Endothelial cell of umbilical vein (primary cell): ENCODE data around the gene OTUD5. TPM values are rescaled to one million over a fixed set of nuclear protein-coding genes. Genes with fewer than 3 reads are reported as not detected.

Experiments
- BruUV-seq: library from RNA; stranded (reverse); fragments of 400-500 nt; replicated peaks from 2 replicates; lab custom pipeline; 2021; lab: Mats Ljungman, UMichigan
- CTCF ChIA-PET: fragments of 300-600, 350-600 bp; sonication (Branson Sonifier 250); formaldehyde crosslinking; loops from one replicate; lab custom pipeline; 2021; ENCODE audit warnings: antibody characterized with exemption, inconsistent platforms; lab: Charles Lee
- POLR2A ChIA-PET: fragments of 300-600, 350-600 bp; sonication (Branson Sonifier 250); formaldehyde crosslinking; loops from one replicate; lab custom pipeline; 2021; ENCODE audit warnings: antibody characterized with exemption, inconsistent platforms; lab: Charles Lee
- DNase-seq: peaks from one replicate; pipeline ENCODE4 v3.0.0-alpha.2; 2011; ENCODE audit warnings: low read depth, low spot score
- FAIRE-seq: peaks from 2 replicates; lab custom pipeline; 2011; peaks lifted over from hg19 to GRCh38; lab: Jason Lieb, UNC
- H2AFZ ChIP-seq: 2 replicates; pipeline ENCODE4 v1.6.0; 2012; ENCODE audit warnings: low read depth, low read length, control low read depth, inconsistent platforms
- H3K27ac ChIP-seq: 2 replicates; pipeline ENCODE4 v1.5.1; 2011; ENCODE audit warnings: low read depth, mild to moderate bottlenecking, control low read depth, low read length, moderate library complexity; ENCODE audit not compliant: insufficient read depth
- H3K27me3 ChIP-seq, 2 experiments: 2 replicates each; pipeline versions ENCODE4 v1.6.0 to v1.6.1; 2011; ENCODE audit warnings: low read length in 2 of 2, mixed read lengths in 1 of 2; ENCODE audit not compliant: control insufficient read depth in 2 of 2, insufficient read depth in 2 of 2
- H3K36me3 ChIP-seq, 2 experiments: 2 replicates in 1 of 2; 3 replicates in 1 of 2; pipeline ENCODE4 v1.5.1; 2011; ENCODE audit warnings: low read length in 2 of 2, mild to moderate bottlenecking in 1 of 2, moderate library complexity in 1 of 2; ENCODE audit not compliant: control insufficient read depth in 2 of 2, insufficient read depth in 2 of 2; ENCODE audit errors: extremely low read depth in 1 of 2
- H3K4me1 ChIP-seq: 3 replicates; pipeline ENCODE4 v1.5.1; 2011; ENCODE audit warnings: mild to moderate bottlenecking, low read length; ENCODE audit not compliant: control insufficient read depth, insufficient read depth; ENCODE audit errors: extremely low read depth
- H3K4me2 ChIP-seq: 2 replicates; pipeline ENCODE4 v1.6.1; 2011; ENCODE audit warnings: low read length, control low read depth, mixed read lengths; ENCODE audit not compliant: insufficient read depth
- H3K4me3 ChIP-seq, 3 experiments: fragments of 200-600 bp in 1 of 3; sonication (generic), shearing (Covaris generic) in 1 of 3; replicated peaks in 1 of 3; 2 replicates each; pipeline ENCODE4 v1.5.1; 2011 to 2016; ENCODE audit warnings: control low read depth in 3 of 3, low read length in 3 of 3, mild to moderate bottlenecking in 2 of 3, inconsistent platforms in 1 of 3, low read depth in 1 of 3, moderate library complexity in 1 of 3; ENCODE audit not compliant: insufficient read depth in 1 of 3
- H3K79me2 ChIP-seq: 2 replicates; pipeline ENCODE4 v1.6.0; 2012; ENCODE audit warnings: low read length, inconsistent platforms; ENCODE audit not compliant: control insufficient read depth, insufficient read depth
- H3K9ac ChIP-seq: replicated peaks from 2 replicates; pipeline ENCODE3; 2011; ENCODE audit warnings: low read length, control low read depth; ENCODE audit not compliant: insufficient read depth; ENCODE audit errors: extremely low read depth
- H3K9me1 ChIP-seq: replicated peaks from 3 replicates; pipeline ENCODE4 v1.6.0; 2011; ENCODE audit warnings: mild to moderate bottlenecking, low read length; ENCODE audit not compliant: control insufficient read depth, insufficient read depth; ENCODE audit errors: extremely low read depth
- H3K9me3 ChIP-seq: replicated peaks from 2 replicates; pipeline ENCODE4 v1.5.1; 2012; ENCODE audit warnings: low read length, inconsistent platforms; ENCODE audit not compliant: control insufficient read depth, insufficient read depth
- H4K20me1 ChIP-seq: replicated peaks from 2 replicates; pipeline ENCODE3; 2011; ENCODE audit warnings: mild to moderate bottlenecking, low read length; ENCODE audit not compliant: control insufficient read depth, insufficient read depth; ENCODE audit errors: extremely low read depth
- CTCF ChIP-seq, 2 donors: IDR thresholded peaks; 1 replicate in 1 of 2; 2 replicates in 1 of 2; pipeline ENCODE4 v1.5.1; 2011; ENCODE audit warnings: low read length in 2 of 2, mild to moderate bottlenecking in 2 of 2, moderate library complexity in 2 of 2, control low read depth in 1 of 2, inconsistent platforms in 1 of 2, low read depth in 1 of 2; ENCODE audit not compliant: insufficient read depth in 1 of 2; ENCODE audit errors: extremely low read depth in 1 of 2
- EZH2 ChIP-seq: IDR thresholded peaks from 2 replicates; pipeline ENCODE4 v1.6.1; 2012; ENCODE audit warnings: borderline replicate concordance, low read depth, mild to moderate bottlenecking, moderate library complexity, low read length, inconsistent platforms; ENCODE audit not compliant: severe bottlenecking
- FOS ChIP-seq: IDR thresholded peaks from 2 replicates; pipeline ENCODE4 v1.6.1; 2011; ENCODE audit warnings: mild to moderate bottlenecking, low read length, moderate library complexity, borderline replicate concordance; ENCODE audit not compliant: insufficient read depth
- GATA2 ChIP-seq: IDR thresholded peaks from 2 replicates; pipeline ENCODE4 v1.7.0; 2011; ENCODE audit warnings: low read depth, mild to moderate bottlenecking, moderate library complexity, mixed read lengths, low read length; ENCODE audit not compliant: insufficient read length, insufficient read depth
- JUN ChIP-seq: IDR thresholded peaks from 2 replicates; pipeline ENCODE4 v1.6.1; 2011; ENCODE audit warnings: borderline replicate concordance, low read depth; ENCODE audit not compliant: insufficient read length, insufficient read depth
- MYC ChIP-seq: IDR thresholded peaks from one replicate; pipeline ENCODE4 v1.6.1; 2011; ENCODE audit warnings: mild to moderate bottlenecking, low read depth, low read length
- POLR2A ChIP-seq: IDR thresholded peaks from 2 replicates; pipeline ENCODE4 v1.6.1; 2012; ENCODE audit warnings: low read depth, mild to moderate bottlenecking, control low read depth, low read length
- POLR2AphosphoS5 ChIP-seq: IDR thresholded peaks from 2 replicates; pipeline ENCODE4 v1.6.1; 2012; ENCODE audit warnings: low read depth, mild to moderate bottlenecking, control low read depth, low read length, moderate library complexity; ENCODE audit not compliant: insufficient read depth
- dilution Hi-C: fragments of 300-500 bp; cut with MboI; formaldehyde crosslinking; loops from one replicate; pipeline ENCODE4 v1.15.0; 2019; ENCODE audit warnings: low sequenced_read_pairs; ENCODE audit not compliant: extremely low pct_ligation_motif_present
- intact Hi-C: fragments of 100-400 bp; cut with micrococcal nuclease; formaldehyde crosslinking; loops from one replicate; pipeline ENCODE4 v1.10.0; 2022
- polyA plus RNA-seq, 4 experiments: library from polyadenylated mRNA; depleted of rRNA in 3 of 4; stranded (reverse) in 3 of 4; unstranded in 1 of 4; fragments of >200 nt; gene quantifications; 2 replicates each; pipeline versions ENCODE4 v1.2.1 to v1.2.3, GENCODE V29; 2011 to 2012; ENCODE audit warnings: missing spikeins in 1 of 4
- total RNA-seq: library from RNA; stranded (reverse); gene quantifications from 2 replicates; pipeline ENCODE4 v1.2.3, GENCODE V29; 2021
- TF ChIP-seq, protein P1 (sequence below): IDR thresholded peaks from 2 replicates; pipeline ENCODE4 v1.6.1; 2011; ENCODE audit not compliant: insufficient read depth, insufficient read length

OTUD5 gene
- total and polyA plus RNA-seq, 2 donors (not counting 3 experiments of a cell fraction or from before 2014, with no cell fraction given): 44.3 to 44.6 TPM

DNA sequence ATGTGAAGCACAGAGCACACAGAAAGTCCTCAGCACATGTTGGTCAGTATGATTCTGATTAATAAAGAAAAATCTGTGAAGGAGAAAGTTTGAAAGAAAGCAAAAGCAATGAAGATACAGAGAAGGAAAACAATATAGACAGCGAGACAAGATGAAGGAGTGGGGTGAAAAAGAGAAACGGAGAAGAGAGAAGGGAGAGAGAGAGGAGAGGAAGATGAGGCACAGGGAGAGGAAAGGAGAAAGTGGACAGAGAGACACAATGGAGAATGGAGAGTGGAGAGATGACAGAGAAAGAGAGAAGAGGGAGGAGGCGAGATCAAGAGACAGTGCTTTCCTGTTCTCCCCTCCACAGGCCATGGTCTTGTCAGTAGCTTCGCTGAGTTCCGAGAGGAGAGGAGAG is 18.1 kb upstream of the OTUD5 start:
- FAIRE-seq (no peak), DNase-seq (no peak)
- ChIA-PET POLR2A (no interaction called here), CTCF (no interaction called here)
- Histone ChIP-seq H2AFZ (no peak overlapping the region), H3K36me3 (peaks cover 0 to 19% of the 10 kb centered on the region in 2 experiments), H3K27ac (no peak overlapping the region), H3K4me3 (no peak overlapping the region), H3K27me3 (no peaks in the 10 kb centered on the region), H3K4me2 (no peak overlapping the region), H3K9me1 (no peaks in the 10 kb centered on the region), H4K20me1 (no peaks in the 10 kb centered on the region), H3K9me3 (no peaks in the 10 kb centered on the region), H3K9ac (no peak overlapping the region), H3K4me1 (peaks cover 3% of the 10 kb centered on the region), H3K79me2 (no peaks in the 10 kb centered on the region)
- dilution Hi-C loops: no loop called here
- intact Hi-C loops: no loop called here
- no TSS peak for BruUV-seq
- TF ChIP-seq MYC (no peak), POLR2A (no peak), JUN (no peak), FOS (no peak), GATA2 (no peak), POLR2AphosphoS5 (no peak), EZH2 (no peak), CTCF (IDR thresholded peaks at IDR 0.05; ENCODE audit: extremely low read depth in 1 of 2, insufficient read depth in 1 of 2, low read depth in 1 of 2, low read length in 2 of 2) (no peak)
- TF ChIP-seq, protein P1, sequence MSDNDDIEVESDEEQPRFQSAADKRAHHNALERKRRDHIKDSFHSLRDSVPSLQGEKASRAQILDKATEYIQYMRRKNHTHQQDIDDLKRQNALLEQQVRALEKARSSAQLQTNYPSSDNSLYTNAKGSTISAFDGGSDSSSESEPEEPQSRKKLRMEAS: no peak
